GM18511 (cell line): ENCODE measurements around the gene FAM174C.

Experiments used
- ATAC-seq: cut with Tn5 transposase; IDR thresholded peaks from one replicate; pipeline ENCODE4 v1.9.1; 2021; ENCODE audit warnings: mild to moderate bottlenecking, moderate library complexity; ENCODE audit not compliant: unreplicated experiment

The FAM174C gene

GRCh38 chr19:1275260-1275975, at the start of gene FAM174C:
Gene FAM174C, plus strand, starts transcription at chr19:1275530. Its CDS starts 20 bp downstream, at chr19:1275550.
- ATAC-seq, result peak; percentile 83

DNA sequence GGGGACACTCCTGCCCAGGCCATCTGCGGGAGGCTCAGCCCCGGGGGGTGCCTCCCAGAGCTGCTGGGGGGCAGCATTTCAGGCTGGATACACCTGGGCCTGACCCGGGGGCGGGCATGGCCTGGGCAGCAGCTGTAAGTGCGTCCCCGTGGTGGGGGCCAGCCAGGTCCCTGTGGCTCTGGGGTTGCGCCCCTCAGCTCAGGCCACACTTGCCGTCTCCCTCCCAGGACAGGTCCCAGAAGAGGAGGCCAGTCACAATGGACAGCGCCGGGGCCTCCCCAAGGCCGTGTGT, 49.2 kb upstream of the FAM174C start:
- ATAC-seq, result no peak

- no peak for ATAC-seq
These were observed 48.6 kb upstream of the FAM174C start for GRCh38 chr19:1226522-1227303.

DNA sequence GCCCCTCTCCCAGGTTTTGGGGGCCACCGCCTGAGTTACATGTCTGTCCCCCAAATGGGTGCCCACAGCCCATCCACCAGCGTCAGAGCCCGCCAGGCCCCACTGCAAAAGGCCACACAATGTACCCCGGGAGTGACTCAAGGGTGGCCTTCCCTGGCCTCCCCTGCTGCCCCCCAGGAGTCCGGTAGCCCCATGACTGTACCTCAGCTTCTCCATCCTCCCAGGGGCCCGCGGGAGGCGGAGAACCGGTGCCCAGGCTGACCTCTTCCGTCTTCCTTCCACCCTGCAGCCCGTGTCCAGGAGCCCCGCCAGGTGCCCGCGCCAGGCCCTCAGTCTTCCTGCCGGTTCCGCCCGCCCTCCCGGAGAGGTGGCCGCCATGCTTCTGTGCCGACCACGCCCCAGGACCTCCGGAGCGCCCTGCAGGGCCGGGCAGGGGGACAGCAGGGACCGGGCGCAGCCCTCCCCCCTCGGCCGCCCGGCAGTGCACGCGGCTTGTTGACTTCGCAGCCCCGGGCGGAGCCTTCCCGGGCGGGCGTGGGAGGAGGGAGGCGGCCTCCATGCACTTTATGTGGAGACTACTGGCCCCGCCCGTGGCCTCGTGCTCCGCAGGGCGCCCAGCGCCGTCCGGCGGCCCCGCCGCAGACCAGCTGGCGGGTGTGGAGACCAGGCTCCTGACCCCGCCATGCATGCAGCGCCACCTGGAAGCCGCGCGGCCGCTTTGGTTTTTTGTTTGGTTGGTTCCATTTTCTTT, 47.9 kb upstream of the FAM174C start:
- ATAC-seq, result no peak

- no peak for ATAC-seq
These were observed 47.0 kb upstream of the FAM174C start for GRCh38 chr19:1228161-1228957.

GRCh38 chr19:1229056-1229923, 46.0 kb upstream of the FAM174C start:
- ATAC-seq, result no peak

DNA sequence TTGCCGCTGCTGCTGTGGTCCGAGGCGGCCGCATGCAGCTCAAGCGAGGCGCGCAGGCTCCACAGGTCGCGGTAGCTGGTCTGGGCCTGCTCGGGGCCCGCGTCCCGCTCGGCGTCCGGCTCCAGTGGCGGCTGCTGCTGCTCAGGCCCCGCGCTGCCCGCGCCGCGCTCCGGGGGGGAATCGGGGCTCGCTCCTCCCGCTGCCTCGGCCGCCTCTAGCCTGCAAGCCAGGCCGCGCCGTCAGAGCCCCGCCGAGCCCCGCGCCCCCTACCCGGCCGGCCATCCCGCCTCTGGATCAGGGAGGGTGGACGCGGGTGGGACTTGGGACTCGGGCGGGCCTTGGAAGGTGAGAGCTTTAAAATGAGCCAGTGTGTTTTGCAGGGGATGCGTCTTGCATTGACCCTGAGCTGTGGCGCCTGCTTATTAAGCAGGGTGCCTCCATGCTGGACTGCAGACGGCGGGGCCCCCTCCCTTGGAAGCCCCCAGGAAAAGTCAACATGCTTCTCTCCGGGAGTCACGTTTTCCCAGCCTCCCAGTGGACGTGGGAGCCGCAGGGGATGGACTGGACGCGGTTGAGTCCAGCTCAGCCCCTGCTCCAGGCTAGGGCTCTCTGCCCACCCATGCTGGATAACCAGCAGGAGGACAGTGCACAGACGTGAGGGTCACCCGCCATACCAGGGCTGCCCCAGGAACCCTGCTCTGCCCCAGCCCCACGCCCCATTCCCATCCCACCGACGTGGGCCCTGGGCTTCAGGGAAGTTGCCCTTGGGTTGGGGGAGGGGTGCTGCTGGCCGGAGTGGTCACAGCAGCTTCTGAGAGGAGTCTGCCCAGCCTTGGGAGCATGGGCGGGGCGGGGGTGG, 45.2 kb upstream of the FAM174C start:
- no peak for ATAC-seq

- no peak for ATAC-seq
These were observed 44.4 kb upstream of the FAM174C start for GRCh38 chr19:1230783-1231489.

- ATAC-seq, result no peak
These were observed 43.3 kb upstream of the FAM174C start for GRCh38 chr19:1231729-1232637.

- no peak for ATAC-seq
These were observed 42.7 kb upstream of the FAM174C start for GRCh38 chr19:1232652-1233072.

- ATAC-seq, result no peak
These were observed 42.1 kb upstream of the FAM174C start for GRCh38 chr19:1233115-1233667.

DNA sequence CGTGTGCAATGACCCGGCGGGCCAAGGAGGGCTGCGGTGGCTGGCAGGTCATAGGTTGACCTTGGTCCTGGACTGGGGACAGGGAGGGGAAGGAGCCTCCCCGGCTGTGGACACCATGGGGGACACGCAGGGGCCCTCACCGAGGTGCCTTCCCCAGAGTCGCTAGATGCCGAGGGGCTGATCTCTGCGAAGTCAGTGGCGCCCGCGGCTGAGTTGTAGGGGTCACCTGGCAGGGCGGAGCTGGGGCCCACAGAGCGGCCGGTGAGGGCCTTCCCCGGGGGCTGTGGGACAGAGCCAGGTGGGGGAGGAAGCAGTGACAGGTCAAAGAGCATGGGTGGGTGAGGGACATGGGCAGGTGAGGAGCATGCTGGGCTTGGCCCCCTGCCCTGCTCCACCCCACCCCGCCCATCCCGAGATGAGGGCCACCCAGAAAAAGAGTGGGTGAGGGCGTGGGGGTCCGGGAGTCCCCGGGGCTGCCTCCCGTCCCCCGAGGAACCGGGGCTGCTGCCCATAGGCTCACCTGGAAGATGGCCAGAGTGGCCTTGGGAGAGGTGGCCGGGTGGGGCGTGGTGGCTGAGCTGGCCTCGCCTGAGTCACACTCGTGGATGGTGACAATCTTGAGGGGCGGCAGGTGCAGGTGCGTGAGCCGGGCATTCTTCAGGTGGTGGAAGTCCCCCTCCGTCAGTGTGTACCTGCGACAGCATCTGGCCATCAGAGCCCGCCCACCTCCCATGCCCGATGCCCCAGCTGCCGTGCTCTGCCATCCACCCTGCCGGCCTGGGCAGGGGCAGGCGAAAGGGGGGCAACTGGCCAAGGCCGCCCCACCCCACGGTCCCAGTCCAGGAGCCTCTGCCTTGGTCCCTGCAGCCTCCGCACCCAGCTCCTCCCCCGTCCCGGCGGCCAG, 41.0 kb upstream of the FAM174C start:
- ATAC-seq, result no peak

- no peak for ATAC-seq
These were observed 40.4 kb upstream of the FAM174C start for GRCh38 chr19:1234955-1235380.

DNA sequence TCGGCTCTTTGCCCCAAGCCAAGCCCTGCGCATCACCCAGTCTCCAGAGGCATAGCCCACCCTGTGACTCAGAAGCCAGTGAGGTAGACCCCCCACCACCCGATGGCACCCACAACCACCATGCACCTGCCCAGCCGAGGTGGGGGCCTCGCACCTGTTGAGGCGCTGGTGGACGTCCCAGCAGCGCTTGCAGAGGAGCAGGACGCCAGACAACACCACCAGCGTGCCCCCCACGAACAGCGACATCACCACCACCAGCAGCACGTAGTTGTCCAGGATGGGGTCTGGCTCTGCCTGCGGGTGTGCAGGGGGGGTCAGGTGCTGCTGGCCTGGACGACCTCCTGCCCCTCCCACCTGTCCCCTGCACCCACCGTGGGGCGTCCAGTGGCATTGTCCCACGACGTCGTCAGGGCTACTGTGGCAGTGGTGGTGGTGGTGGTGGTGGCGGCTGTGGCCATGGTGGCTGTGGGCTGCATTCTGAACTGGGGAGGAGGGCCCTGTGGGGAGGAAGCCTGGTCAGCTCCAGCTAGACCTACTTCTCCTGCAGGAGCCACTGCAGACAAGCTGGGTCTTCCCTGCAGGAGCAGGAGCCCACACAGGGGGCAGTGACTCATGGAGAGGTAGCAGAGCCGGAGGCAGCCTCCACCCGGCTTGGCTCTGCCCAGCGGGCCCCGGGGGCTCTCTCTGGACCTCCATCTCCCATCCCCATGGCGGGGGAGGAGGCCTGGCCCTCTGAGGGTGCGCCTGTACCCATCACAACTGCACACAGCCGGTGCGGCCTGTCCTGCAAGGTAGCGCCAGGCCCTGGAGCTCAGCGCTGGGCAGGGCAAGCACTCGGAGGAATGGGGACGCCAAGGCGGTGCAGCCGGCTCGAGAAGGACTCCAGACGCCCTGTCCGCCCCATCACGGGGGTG, 39.4 kb upstream of the FAM174C start:
- no peak for ATAC-seq

GRCh38 chr19:1236576-1236975, 38.8 kb upstream of the FAM174C start:
- no peak for ATAC-seq
